K562 (cell line): ENCODE data around the gene PITX2. TPM values are rescaled to one million over a fixed set of nuclear protein-coding genes. Genes with fewer than 3 reads are reported as not detected.

Source experiments
- ATAC-seq: fragments of 200-7000 bp; cut with Tn5 transposase; 3 replicates; pipeline ENCODE4 v1.9.1; 2020; ENCODE audit warnings: moderate library complexity
- BruUV-seq: library from RNA; stranded (reverse); fragments of 400-500 nt; replicated peaks from 2 replicates; lab custom pipeline; 2021; lab: Mats Ljungman, UMichigan
- CTCF ChIA-PET: fragments of 300-600 bp; formaldehyde crosslinking; extraction: SDS; loops from one replicate; lab custom pipeline; 2021; ENCODE audit warnings: low intra/inter-chr PET ratio; lab: Yijun Ruan, JAX
- POLR2A ChIA-PET: fragments of 300-600, 350-650 bp; sonication (Branson Sonifier 250); formaldehyde crosslinking; extraction: SDS; loops from one replicate; lab custom pipeline; 2021; ENCODE audit warnings: antibody characterized with exemption, inconsistent platforms; lab: Yijun Ruan, JAX
- DNase-seq, 4 experiments: peaks; one replicate each; pipeline versions ENCODE4 v3.0.0 to v3.0.0-alpha.2; 2011 to 2018; ENCODE audit warnings: low spot score in 3 of 4, mixed read lengths in 3 of 4; ENCODE audit errors: extremely low read depth in 1 of 4
- FAIRE-seq: peaks from 2 replicates; lab custom pipeline; 2011; peaks lifted over from hg19 to GRCh38; lab: Jason Lieb, UNC
- H2AFZ ChIP-seq: 2 replicates; pipeline ENCODE4 v1.6.0; 2011; ENCODE audit warnings: low read depth, low read length, control low read depth, inconsistent platforms
- H3K27ac ChIP-seq: fragments of 200-600 bp; 3 replicates; pipeline ENCODE4 v1.8.0; 2011; ENCODE audit warnings: low read depth, mild to moderate bottlenecking, control low read depth, inconsistent platforms, low read length, moderate library complexity, mixed read lengths; ENCODE audit errors: extremely low read depth
- H3K27me3 ChIP-seq, 2 experiments: fragments of 300-600 bp in 1 of 2; 2 replicates in 1 of 2; 3 replicates in 1 of 2; pipeline versions ENCODE4 v1.6.0 to v1.8.0; 2011; ENCODE audit warnings: inconsistent platforms in 2 of 2, low read length in 2 of 2, mild to moderate bottlenecking in 1 of 2, mixed read lengths in 1 of 2, moderate library complexity in 1 of 2; ENCODE audit not compliant: control insufficient read depth in 2 of 2, insufficient read depth in 2 of 2
- H3K36me3 ChIP-seq: fragments of 300-600 bp; 3 replicates; pipeline ENCODE4 v1.8.0; 2011; ENCODE audit warnings: mild to moderate bottlenecking, low read length, inconsistent platforms; ENCODE audit not compliant: control insufficient read depth, insufficient read depth
- H3K4me1 ChIP-seq, 2 experiments: fragments of 200-600 bp in 1 of 2; replicated peaks in 1 of 2; 2 replicates in 1 of 2; 3 replicates in 1 of 2; pipeline versions ENCODE4 v1.5.1 to v1.8.0; 2011; ENCODE audit warnings: inconsistent platforms in 2 of 2, low read length in 2 of 2, mild to moderate bottlenecking in 1 of 2, mixed read lengths in 1 of 2, moderate library complexity in 1 of 2; ENCODE audit not compliant: control insufficient read depth in 2 of 2, insufficient read depth in 2 of 2
- H3K4me2 ChIP-seq: 2 replicates; pipeline ENCODE4 v1.6.1; 2011; ENCODE audit warnings: low read length, control low read depth, inconsistent platforms, mixed read lengths; ENCODE audit not compliant: insufficient read depth
- H3K4me3 ChIP-seq: fragments of 200-600 bp; sonication (generic), shearing (Covaris generic); 2 replicates; pipeline ENCODE4 v1.5.1; 2016; ENCODE audit warnings: control low read depth, inconsistent platforms
- H3K79me2 ChIP-seq: fragments of 200-600 bp; 3 replicates; pipeline ENCODE4 v1.8.0; 2011; ENCODE audit warnings: low read length, inconsistent platforms; ENCODE audit not compliant: control insufficient read depth, insufficient read depth
- H3K9ac ChIP-seq, 2 experiments: 2 replicates each; pipeline versions ENCODE4 v1.6.0 to v1.6.1; 2011; ENCODE audit warnings: low read depth in 2 of 2, low read length in 2 of 2, control low read depth in 1 of 2, inconsistent platforms in 1 of 2, mild to moderate bottlenecking in 1 of 2, mixed read lengths in 1 of 2; ENCODE audit not compliant: insufficient read depth in 1 of 2
- H3K9me1 ChIP-seq: one replicate; pipeline ENCODE4 v1.6.0; 2011; ENCODE audit warnings: inconsistent platforms, mild to moderate bottlenecking, low read length, moderate library complexity; ENCODE audit not compliant: control insufficient read depth, insufficient read depth
- H3K9me3 ChIP-seq: replicated peaks from 2 replicates; pipeline ENCODE4 v1.5.1; 2011; ENCODE audit warnings: low read depth, low read length, inconsistent platforms; ENCODE audit not compliant: control insufficient read depth, insufficient read depth
- H4K20me1 ChIP-seq: replicated peaks from 2 replicates; pipeline ENCODE4 v1.6.1; 2011; ENCODE audit warnings: low read length, inconsistent platforms, mixed read lengths; ENCODE audit not compliant: control insufficient read depth, insufficient read depth
- KLF10 ChIP-seq: fragments of 250-450 bp; sonication (Bioruptor Pico); IDR thresholded peaks from 2 replicates; pipeline ENCODE4 v1.6.1; 2021; ENCODE audit warnings: matching md5 sums
- PTBP1 ChIP-seq: fragments of 200-400 bp; formaldehyde crosslinking; IDR thresholded peaks from 2 replicates; pipeline ENCODE4 v1.6.1; 2017; ENCODE audit warnings: low read depth, low read length
- SLC30A9 ChIP-seq: fragments of 250-450 bp; sonication (Bioruptor Pico); IDR thresholded peaks from 2 replicates; pipeline ENCODE4 v1.8.0; 2022; ENCODE audit warnings: mild to moderate bottlenecking, moderate library complexity
- SMAD1 ChIP-seq: fragments of 150-350 bp; IDR thresholded peaks from 2 replicates; pipeline ENCODE4 v1.6.1; 2014; ENCODE audit warnings: low read length, low read depth; ENCODE audit not compliant: partially characterized antibody
- SP2 ChIP-seq: IDR thresholded peaks from 2 replicates; pipeline ENCODE4 v1.6.1; 2011; ENCODE audit warnings: mild to moderate bottlenecking, low read depth, low read length, moderate library complexity; ENCODE audit not compliant: poor library complexity, severe bottlenecking; ENCODE audit errors: extremely low read depth
- ZFX ChIP-seq: sonication (generic); formaldehyde crosslinking; IDR thresholded peaks from 2 replicates; pipeline ENCODE4 v1.8.0; 2022; ENCODE audit warnings: mild to moderate bottlenecking, missing genetic modification reagents, moderate library complexity
- ZNF253 ChIP-seq: fragments of 250-450 bp; sonication (Bioruptor Pico); conservative IDR thresholded peaks from 2 replicates; pipeline ENCODE4 v1.6.1; 2021; ENCODE audit warnings: mild to moderate bottlenecking
- WGBS: fragments of 100-300 bp; shearing (Covaris generic); methylation state at CpG from one replicate; pipeline ENCODE4 v1.1.6; 2016; ENCODE audit warnings: low coverage, mixed read lengths; ENCODE audit not compliant: insufficient coverage; ENCODE audit errors: missing lambda C conversion rate; 5-methylcytosine and 5-hydroxymethylcytosine counted together
- in situ Hi-C: fragments of 300-500 bp; cut with MboI; formaldehyde crosslinking; loops from 4 replicates; pipeline ENCODE4 v1.15.0; 2018; ENCODE audit warnings: inconsistent platforms, mixed read lengths
- intact Hi-C: fragments of 100-400 bp; cut with micrococcal nuclease; formaldehyde crosslinking; loops from 2 replicates; pipeline ENCODE4 v1.14.2; 2022
- polyA plus RNA-seq, 8 experiments: library from polyadenylated mRNA; depleted of rRNA in 4 of 8; stranded (reverse) in 5 of 8; unstranded in 3 of 8; fragments of >200 nt; fragmentation: Nextera tagmentation in 2 of 8; fragmentation: Illumina TruSeq in 1 of 8; extraction: Ambion mirVana in 2 of 8; extraction: Trizol in 1 of 8; gene quantifications; 2 replicates each; pipeline versions ENCODE4 v1.2.1 to v1.2.3, GENCODE V29; 2011 to 2014; ENCODE audit warnings: inconsistent platforms in 1 of 8, missing spikeins in 1 of 8
- total RNA-seq, 7 experiments: library from RNA; depleted of rRNA in 6 of 7; stranded (reverse); fragments of >200 nt in 6 of 7; fragmentation: Illumina TruSeq in 2 of 7; extraction: Trizol in 2 of 7; gene quantifications; 2 replicates each; pipeline versions ENCODE4 v1.2.1 to v1.2.3, GENCODE V29; 2011 to 2021; ENCODE audit warnings: low replicate concordance in 1 of 7
- TF ChIP-seq, protein P1 (sequence below): sonication (generic); formaldehyde crosslinking; IDR thresholded peaks from 2 replicates; pipeline ENCODE4 v1.8.0; 2022; ENCODE audit warnings: mild to moderate bottlenecking, missing genetic modification reagents
- TF ChIP-seq, protein P2 (sequence below): fragments of 250-450 bp; sonication (Bioruptor Pico); IDR thresholded peaks from 2 replicates; pipeline ENCODE4 v1.4.0; 2020; ENCODE audit warnings: mild to moderate bottlenecking, moderate library complexity
- TF ChIP-seq, protein P3 (sequence below): IDR thresholded peaks from 2 replicates; pipeline ENCODE4 v1.6.1; 2016; ENCODE audit warnings: missing genetic modification characterization, missing compliant biosample characterization
- TF ChIP-seq, protein P4 (sequence below): fragments of 200-800 bp; sonication (Bioruptor generic); IDR thresholded peaks from 2 replicates; pipeline ENCODE4 v1.6.1; 2017; ENCODE audit warnings: missing genetic modification characterization, missing compliant biosample characterization

Gene PITX2
- total and polyA plus RNA-seq, 9 of the 15 experiments (the other 6 are each of a cell fraction or from before 2014, with no cell fraction given), result 0.08 TPM; not detected in 8

- H3K27me3 ChIP-seq, result peaks cover 32 to 58% of the 10 kb centered on the region in 2 experiments
- in situ Hi-C loops, result no loop called here
- H3K4me3 ChIP-seq, result no peak overlapping the region
- H3K4me2 ChIP-seq, result no peak overlapping the region
- DNase-seq, result peak in 1 of 4 experiments; percentile 12
- no TSS peak for BruUV-seq
- no peak overlapping the region for H3K27ac ChIP-seq
- no peak for FAIRE-seq
- CTCF ChIA-PET, result no interaction called here
- no peaks in the 10 kb centered on the region for H4K20me1 ChIP-seq
- ATAC-seq, result peak; percentile 70
- intact Hi-C loops, result no loop called here
- H2AFZ ChIP-seq, result no peak overlapping the region
- H3K4me1 ChIP-seq, result peaks cover 0 to 8% of the 10 kb centered on the region in 2 experiments; a peak in 1 of 5 replicates
- no peaks in the 10 kb centered on the region for H3K9me3 ChIP-seq
- no peak overlapping the region; a peak in 1 of 4 replicates for H3K9ac ChIP-seq
- 8% methylated on average over 36 of the region's 37 CpGs for WGBS
- no peaks in the 10 kb centered on the region for H3K36me3 ChIP-seq
- TF ChIP-seq SMAD1, result no peak
- TF ChIP-seq, protein P1, sequence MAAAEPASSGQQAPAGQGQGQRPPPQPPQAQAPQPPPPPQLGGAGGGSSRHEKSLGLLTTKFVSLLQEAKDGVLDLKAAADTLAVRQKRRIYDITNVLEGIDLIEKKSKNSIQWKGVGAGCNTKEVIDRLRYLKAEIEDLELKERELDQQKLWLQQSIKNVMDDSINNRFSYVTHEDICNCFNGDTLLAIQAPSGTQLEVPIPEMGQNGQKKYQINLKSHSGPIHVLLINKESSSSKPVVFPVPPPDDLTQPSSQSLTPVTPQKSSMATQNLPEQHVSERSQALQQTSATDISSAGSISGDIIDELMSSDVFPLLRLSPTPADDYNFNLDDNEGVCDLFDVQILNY (CRISPR knock-in tag), result no peak
- TF ChIP-seq, protein P2, sequence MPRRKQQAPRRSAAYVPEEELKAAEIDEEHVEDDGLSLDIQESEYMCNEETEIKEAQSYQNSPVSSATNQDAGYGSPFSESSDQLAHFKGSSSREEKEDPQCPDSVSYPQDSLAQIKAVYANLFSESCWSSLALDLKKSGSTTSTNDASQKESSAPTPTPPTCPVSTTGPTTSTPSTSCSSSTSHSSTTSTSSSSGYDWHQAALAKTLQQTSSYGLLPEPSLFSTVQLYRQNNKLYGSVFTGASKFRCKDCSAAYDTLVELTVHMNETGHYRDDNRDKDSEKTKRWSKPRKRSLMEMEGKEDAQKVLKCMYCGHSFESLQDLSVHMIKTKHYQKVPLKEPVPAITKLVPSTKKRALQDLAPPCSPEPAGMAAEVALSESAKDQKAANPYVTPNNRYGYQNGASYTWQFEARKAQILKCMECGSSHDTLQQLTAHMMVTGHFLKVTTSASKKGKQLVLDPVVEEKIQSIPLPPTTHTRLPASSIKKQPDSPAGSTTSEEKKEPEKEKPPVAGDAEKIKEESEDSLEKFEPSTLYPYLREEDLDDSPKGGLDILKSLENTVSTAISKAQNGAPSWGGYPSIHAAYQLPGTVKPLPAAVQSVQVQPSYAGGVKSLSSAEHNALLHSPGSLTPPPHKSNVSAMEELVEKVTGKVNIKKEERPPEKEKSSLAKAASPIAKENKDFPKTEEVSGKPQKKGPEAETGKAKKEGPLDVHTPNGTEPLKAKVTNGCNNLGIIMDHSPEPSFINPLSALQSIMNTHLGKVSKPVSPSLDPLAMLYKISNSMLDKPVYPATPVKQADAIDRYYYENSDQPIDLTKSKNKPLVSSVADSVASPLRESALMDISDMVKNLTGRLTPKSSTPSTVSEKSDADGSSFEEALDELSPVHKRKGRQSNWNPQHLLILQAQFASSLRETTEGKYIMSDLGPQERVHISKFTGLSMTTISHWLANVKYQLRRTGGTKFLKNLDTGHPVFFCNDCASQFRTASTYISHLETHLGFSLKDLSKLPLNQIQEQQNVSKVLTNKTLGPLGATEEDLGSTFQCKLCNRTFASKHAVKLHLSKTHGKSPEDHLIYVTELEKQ, result no peak
- no peak for TF ChIP-seq SP2
- no peak for TF ChIP-seq ZNF253 (CRISPR knock-in tag)
- no peak for TF ChIP-seq KLF10 (CRISPR knock-in tag)
- TF ChIP-seq, protein P3, sequence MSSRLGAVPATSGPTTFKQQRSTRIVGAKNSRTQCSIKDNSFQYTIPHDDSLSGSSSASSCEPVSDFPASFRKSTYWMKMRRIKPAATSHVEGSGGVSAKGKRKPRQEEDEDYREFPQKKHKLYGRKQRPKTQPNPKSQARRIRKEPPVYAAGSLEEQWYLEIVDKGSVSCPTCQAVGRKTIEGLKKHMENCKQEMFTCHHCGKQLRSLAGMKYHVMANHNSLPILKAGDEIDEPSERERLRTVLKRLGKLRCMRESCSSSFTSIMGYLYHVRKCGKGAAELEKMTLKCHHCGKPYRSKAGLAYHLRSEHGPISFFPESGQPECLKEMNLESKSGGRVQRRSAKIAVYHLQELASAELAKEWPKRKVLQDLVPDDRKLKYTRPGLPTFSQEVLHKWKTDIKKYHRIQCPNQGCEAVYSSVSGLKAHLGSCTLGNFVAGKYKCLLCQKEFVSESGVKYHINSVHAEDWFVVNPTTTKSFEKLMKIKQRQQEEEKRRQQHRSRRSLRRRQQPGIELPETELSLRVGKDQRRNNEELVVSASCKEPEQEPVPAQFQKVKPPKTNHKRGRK (tag), result no peak
- TF ChIP-seq PTBP1, result no peak
- no peak for TF ChIP-seq SLC30A9 (CRISPR knock-in tag)
- no peak for TF ChIP-seq ZFX
- TF ChIP-seq, protein P4, sequence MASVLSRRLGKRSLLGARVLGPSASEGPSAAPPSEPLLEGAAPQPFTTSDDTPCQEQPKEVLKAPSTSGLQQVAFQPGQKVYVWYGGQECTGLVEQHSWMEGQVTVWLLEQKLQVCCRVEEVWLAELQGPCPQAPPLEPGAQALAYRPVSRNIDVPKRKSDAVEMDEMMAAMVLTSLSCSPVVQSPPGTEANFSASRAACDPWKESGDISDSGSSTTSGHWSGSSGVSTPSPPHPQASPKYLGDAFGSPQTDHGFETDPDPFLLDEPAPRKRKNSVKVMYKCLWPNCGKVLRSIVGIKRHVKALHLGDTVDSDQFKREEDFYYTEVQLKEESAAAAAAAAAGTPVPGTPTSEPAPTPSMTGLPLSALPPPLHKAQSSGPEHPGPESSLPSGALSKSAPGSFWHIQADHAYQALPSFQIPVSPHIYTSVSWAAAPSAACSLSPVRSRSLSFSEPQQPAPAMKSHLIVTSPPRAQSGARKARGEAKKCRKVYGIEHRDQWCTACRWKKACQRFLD (CRISPR knock-in tag), result no peak
- TF ChIP-seq, all 486 proteins: peak for 0
- POLR2A ChIA-PET, result interaction anchor here (0.7 kb wide), 1 partner anchor 1410 kb away, joined by 4 read pairs; no protein-coding TSS in a partner anchor
- Histone ChIP-seq H3K9me1 (no peaks in the 10 kb centered on the region), H3K79me2 (no peaks in the 10 kb centered on the region)
These were observed 2.1 kb downstream of the PITX2 start for GRCh38 chr4:110620691-110621327.
